ENCODE results near the gene CDC42BPA. TPM values are rescaled to one million over a fixed set of nuclear protein-coding genes. Genes with fewer than 3 reads are reported as not detected.

Gene CDC42BPA
- total RNA-seq, 2 donors from 2014 or later: 30.0 to 34.3 TPM

DNA sequence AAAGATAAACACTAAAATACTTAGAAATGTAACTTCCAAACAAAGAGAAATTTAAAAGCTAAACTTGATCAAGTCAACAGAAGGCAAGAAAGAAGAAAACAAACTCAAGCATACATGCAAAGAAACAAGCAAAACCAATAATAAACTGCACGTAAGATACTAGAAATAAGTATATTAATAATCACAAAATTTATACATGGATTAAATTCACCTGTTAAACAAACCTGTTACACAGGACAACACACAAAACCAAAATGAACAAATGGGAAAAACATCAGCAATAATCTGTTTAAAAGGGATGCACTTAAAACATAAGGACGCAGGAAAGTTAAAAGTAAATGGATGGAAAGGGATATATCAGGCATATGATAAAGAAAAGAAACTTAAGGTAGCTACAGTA is 165.8 kb downstream of the CDC42BPA start:
- H3K27me3 Mint-ChIP-seq (ENCODE audit: insufficient read depth): no peaks in the 10 kb centered on the region
- WGBS, 2 experiments (ENCODE audit: insufficient coverage in 1 of 2, insufficient read length in 1 of 2): no CpG with 5 or more reads among the region's 2 CpGs
- no peak overlapping the region for H3K27ac ChIP-seq (ENCODE audit: low read depth, low read length)
- H3K27me3 ChIP-seq (ENCODE audit: control insufficient read depth, insufficient read depth, low read length, poor library complexity, severe bottlenecking): no peaks in the 10 kb centered on the region
- H3K4me1 Mint-ChIP-seq: peaks cover 2% of the 10 kb centered on the region
- no peak overlapping the region for H3K27ac Mint-ChIP-seq
- H3K36me3 ChIP-seq (ENCODE audit: control insufficient read depth, insufficient read depth, low read length): no peaks in the 10 kb centered on the region
- no peak overlapping the region for H3K4me3 ChIP-seq (ENCODE audit: low read length)
- no peak overlapping the region for H3K9ac ChIP-seq (ENCODE audit: extremely low read depth, low read length, poor library complexity, severe bottlenecking)
- TF ChIP-seq, protein P1, sequence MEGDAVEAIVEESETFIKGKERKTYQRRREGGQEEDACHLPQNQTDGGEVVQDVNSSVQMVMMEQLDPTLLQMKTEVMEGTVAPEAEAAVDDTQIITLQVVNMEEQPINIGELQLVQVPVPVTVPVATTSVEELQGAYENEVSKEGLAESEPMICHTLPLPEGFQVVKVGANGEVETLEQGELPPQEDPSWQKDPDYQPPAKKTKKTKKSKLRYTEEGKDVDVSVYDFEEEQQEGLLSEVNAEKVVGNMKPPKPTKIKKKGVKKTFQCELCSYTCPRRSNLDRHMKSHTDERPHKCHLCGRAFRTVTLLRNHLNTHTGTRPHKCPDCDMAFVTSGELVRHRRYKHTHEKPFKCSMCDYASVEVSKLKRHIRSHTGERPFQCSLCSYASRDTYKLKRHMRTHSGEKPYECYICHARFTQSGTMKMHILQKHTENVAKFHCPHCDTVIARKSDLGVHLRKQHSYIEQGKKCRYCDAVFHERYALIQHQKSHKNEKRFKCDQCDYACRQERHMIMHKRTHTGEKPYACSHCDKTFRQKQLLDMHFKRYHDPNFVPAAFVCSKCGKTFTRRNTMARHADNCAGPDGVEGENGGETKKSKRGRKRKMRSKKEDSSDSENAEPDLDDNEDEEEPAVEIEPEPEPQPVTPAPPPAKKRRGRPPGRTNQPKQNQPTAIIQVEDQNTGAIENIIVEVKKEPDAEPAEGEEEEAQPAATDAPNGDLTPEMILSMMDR (conservative IDR thresholded peaks at IDR 0.05): no peak
- no peaks in the 10 kb centered on the region for H3K9me3 Mint-ChIP-seq
- peaks cover 2% of the 10 kb centered on the region for H3K36me3 Mint-ChIP-seq (ENCODE audit: low read depth)
- H3K9me3 ChIP-seq (ENCODE audit: control insufficient read depth, low read length): no peaks in the 10 kb centered on the region
- no peak overlapping the region for H3K4me3 Mint-ChIP-seq
- H3K4me1 ChIP-seq (ENCODE audit: control insufficient read depth, insufficient read depth, low read length): no peaks in the 10 kb centered on the region
- DNase-seq: no peak

DNA sequence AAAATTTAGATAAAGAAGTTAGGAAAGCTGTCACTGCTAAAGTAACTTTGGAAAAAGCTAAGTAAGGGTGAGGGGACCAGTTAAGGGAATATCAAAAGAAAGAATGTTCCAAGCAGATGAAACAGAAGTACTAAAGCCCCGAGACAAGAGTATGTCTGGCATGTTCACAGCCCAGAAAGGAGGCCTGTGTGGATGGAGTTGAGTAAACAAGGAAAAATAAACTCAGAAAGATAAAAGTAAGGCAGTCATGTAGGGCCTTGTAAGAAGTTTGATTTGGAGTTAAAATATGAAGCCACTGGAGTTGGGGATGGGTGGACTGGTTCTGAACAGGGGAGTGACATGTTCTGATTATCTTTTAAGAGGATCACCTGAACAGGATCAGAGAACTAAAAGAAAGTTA is 177.9 kb downstream of the CDC42BPA start:
- Mint-ChIP-seq H3K27ac (no peak overlapping the region), H3K4me1 (peaks cover 6% of the 10 kb centered on the region), H3K27me3 (ENCODE audit: insufficient read depth) (no peaks in the 10 kb centered on the region), H3K9me3 (no peaks in the 10 kb centered on the region), H3K4me3 (no peak overlapping the region), H3K36me3 (ENCODE audit: low read depth) (peaks cover 14% of the 10 kb centered on the region)
- TF ChIP-seq, protein P1 (conservative IDR thresholded peaks at IDR 0.05): no peak
- Histone ChIP-seq H3K4me3 (ENCODE audit: low read length) (no peak overlapping the region), H3K9ac (ENCODE audit: extremely low read depth, low read length, poor library complexity, severe bottlenecking) (no peak overlapping the region), H3K4me1 (ENCODE audit: control insufficient read depth, insufficient read depth, low read length) (no peaks in the 10 kb centered on the region), H3K9me3 (ENCODE audit: control insufficient read depth, low read length) (no peaks in the 10 kb centered on the region), H3K36me3 (ENCODE audit: control insufficient read depth, insufficient read depth, low read length) (peaks cover 17% of the 10 kb centered on the region), H3K27ac (ENCODE audit: low read depth, low read length) (no peak overlapping the region), H3K27me3 (ENCODE audit: control insufficient read depth, insufficient read depth, low read length, poor library complexity, severe bottlenecking) (no peaks in the 10 kb centered on the region)
- no peak for DNase-seq
- 91% methylated on average over 1 of the region's 1 CpG for WGBS, 2 experiments (ENCODE audit: insufficient coverage in 1 of 2, insufficient read length in 1 of 2)

DNA sequence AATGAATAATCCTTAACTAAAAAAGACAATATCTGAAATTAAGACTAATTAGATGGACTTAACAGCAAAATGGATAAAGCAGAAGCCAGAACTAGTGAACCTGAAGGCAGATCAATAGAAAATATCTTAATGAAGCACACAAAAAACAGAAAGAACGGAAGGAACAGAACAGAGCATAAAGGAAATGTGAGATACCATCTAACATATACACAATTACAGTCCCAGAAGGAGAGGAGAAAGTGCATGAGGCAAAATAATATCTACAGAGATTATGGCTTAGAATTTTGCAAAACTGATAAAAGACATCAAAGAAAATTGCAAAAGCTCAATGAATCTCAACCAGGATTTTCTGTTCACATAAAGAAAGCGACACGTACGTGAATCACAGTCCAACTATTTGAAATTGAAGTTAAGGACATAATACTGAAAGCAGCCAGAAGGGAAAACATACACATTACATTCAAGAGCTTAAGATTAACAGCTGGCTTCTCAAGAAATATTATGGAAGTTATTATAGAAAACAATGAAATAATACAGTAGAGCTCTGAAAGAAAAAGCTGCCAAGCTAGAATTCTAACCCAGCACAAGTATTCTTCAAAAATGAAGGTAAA is 182.0 kb downstream of the CDC42BPA start:
- H3K27me3 ChIP-seq (ENCODE audit: control insufficient read depth, insufficient read depth, low read length, poor library complexity, severe bottlenecking): no peaks in the 10 kb centered on the region
- H3K27ac Mint-ChIP-seq: no peak overlapping the region
- H3K9me3 ChIP-seq (ENCODE audit: control insufficient read depth, low read length): no peaks in the 10 kb centered on the region
- H3K4me1 ChIP-seq (ENCODE audit: control insufficient read depth, insufficient read depth, low read length): no peaks in the 10 kb centered on the region
- 93 to 99% methylated on average over 3 to 4 of the region's 4 CpGs for WGBS, 2 experiments (ENCODE audit: insufficient coverage in 1 of 2, insufficient read length in 1 of 2)
- H3K4me1 Mint-ChIP-seq: peaks cover 16% of the 10 kb centered on the region
- DNase-seq: no peak
- TF ChIP-seq, protein P1 (conservative IDR thresholded peaks at IDR 0.05): no peak
- peaks cover 16% of the 10 kb centered on the region for H3K36me3 Mint-ChIP-seq (ENCODE audit: low read depth)
- no peak overlapping the region for H3K27ac ChIP-seq (ENCODE audit: low read depth, low read length)
- peaks cover 10% of the 10 kb centered on the region for H3K9me3 Mint-ChIP-seq
- no peaks in the 10 kb centered on the region for H3K27me3 Mint-ChIP-seq (ENCODE audit: insufficient read depth)
- no peak overlapping the region for H3K4me3 Mint-ChIP-seq
- H3K4me3 ChIP-seq (ENCODE audit: low read length): no peak overlapping the region
- H3K9ac ChIP-seq (ENCODE audit: extremely low read depth, low read length, poor library complexity, severe bottlenecking): no peak overlapping the region
- H3K36me3 ChIP-seq (ENCODE audit: control insufficient read depth, insufficient read depth, low read length): peaks cover 7% of the 10 kb centered on the region
